Hepatocyte (in vitro differentiated cells): ENCODE measurements around the gene LEMD3.

Source experiments
- CTCF ChIP-seq: fragments of 200-600 bp; sonication (generic); IDR thresholded peaks from 2 replicates; pipeline ENCODE4 v1.5.1; 2016; ENCODE audit warnings: antibody characterized with exemption, mild to moderate bottlenecking; ENCODE audit not compliant: poor library complexity
- EZH2 ChIP-seq: fragments of 200-600 bp; sonication (generic); IDR thresholded peaks from 2 replicates; pipeline ENCODE4 v1.6.1; 2016; ENCODE audit warnings: antibody characterized with exemption, mild to moderate bottlenecking, borderline replicate concordance
- EZH2phosphoT487 ChIP-seq: fragments of 200-600 bp; sonication (generic); IDR thresholded peaks from one replicate; pipeline ENCODE4 v1.6.1; 2018; ENCODE audit warnings: antibody characterized with exemption, mild to moderate bottlenecking, low read depth, moderate library complexity; ENCODE audit not compliant: unreplicated experiment, severe bottlenecking

GRCh38 chr12:65275627-65276026 is 106.2 kb downstream of the LEMD3 start:
- TF ChIP-seq EZH2phosphoT487, result no peak
- TF ChIP-seq CTCF, result no peak
- no peak for TF ChIP-seq EZH2
